UCSD-AML1 (cell line): Measurements from ENCODE around the gene MYH7.
"Not testable (repeated sequence)": the region's sequence is repeated elsewhere in the genome, so short reads cannot be mapped to it uniquely, and the experiment has no call there.

Source experiments
- DNase-seq: peaks from one replicate; lab custom pipeline; 2025; ENCODE audit not compliant: unreplicated experiment; lab: John Stamatoyannopoulos, UW

Gene MYH7

DNA sequence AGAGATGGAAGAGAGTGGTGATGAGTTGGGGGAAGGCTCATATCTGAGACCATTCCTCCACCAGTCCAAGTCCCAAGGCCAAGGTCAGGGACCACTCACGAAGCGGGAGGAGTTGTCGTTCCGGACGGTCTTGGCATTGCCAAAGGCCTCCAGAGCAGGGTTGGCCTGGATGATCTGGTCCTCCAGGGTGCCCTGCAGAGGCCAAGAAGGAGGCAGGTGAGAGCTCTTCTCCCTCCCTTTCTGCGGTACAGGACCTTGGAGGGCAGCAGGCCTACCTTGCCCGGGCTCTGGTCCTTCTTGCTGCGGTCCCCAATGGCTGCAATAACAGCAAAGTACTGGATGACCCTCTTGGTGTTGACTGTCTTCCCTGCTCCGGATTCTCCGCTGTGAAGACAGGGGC is 4.0 kb downstream of the MYH7 start:
- no peak for DNase-seq

DNA sequence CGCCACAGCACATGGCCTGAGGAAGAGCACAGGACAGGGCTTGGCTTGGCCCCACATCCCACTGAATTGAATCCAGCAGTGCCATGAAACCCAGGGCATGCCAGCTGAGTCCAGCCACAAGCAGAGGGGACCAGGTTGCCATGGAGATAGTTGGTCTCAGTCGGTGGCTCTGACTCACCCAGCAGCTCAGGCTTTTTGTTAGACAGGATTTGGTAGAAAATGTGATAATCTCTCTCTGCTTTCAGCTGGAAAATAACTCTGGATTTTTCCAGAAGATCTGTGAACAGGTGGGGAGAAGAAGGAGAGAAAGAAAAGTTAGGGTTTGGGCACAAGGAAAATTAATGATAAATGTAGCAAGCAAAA is 4.8 kb downstream of the MYH7 start:
- no peak for DNase-seq

DNA sequence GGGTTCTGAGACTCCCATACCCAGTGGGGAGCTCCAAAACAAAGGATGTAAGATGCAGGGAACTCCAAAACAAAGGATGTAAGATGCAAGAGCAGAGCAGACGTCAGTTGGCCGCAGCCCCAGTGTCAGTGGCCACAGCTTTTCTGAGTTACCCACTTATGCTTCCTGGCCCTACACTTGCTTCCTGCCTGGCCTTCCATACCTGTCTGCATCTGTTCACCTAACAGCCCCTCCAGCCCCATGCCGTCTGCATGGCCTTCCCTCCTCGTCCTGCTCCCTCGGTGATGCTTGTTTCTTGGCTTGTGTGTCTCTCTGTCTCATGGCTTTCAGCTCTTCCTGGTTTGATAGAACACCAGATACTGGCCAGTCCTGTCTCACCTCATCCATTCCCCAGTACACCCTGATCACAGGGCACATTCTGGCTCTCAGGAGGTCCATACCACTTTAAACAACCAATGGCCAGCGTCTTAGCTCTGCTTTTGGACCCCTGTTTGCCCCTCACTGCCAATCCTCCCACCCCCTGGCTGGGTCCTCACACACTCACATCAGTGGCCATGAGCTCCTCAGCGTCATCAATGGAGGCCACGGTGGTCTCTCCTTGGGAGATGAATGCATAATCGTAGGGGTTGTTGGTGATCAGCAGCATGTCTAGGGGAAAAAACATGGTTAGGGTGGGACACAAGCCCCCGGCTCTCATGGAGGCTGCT is 5.3 kb downstream of the MYH7 start:
- no peak for DNase-seq

DNA sequence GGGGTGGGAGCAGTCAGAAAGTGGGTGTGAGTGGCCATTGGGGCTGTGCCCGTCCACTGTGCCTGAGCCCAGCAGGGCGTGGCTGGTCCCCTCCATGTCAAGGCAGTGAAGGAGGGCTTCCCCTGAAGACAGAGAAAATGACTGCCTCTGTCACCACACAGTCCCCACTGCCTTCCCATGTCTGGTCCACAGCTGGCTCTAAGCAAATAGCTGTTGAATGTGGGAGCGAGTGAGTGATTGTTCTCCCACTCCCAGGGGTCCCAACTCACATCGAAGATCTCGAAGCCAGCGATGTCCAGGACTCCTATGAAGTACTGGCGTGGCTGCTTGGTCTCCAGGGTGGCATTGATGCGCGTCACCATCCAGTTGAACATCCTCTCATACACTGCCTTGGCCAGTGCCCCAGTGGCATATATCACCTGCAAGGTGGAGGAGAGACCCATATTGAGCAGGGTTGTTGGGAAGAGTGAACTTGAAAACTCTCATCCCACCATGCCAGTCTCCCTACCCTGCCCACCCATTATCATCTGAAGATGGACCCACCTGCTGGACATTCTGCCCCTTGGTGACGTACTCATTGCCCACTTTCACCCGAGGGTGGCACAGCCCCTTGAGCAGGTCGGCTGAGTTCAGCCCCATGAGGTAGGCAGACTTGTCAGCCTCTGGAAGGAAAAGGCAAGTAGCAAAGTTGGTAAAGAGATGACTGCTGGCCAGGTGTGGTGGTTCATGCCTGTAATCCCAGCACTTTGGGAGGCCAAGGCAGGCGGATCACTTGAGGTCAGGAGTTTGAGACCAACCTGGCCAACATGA is 6.6 kb downstream of the MYH7 start:
- DNase-seq = no peak

DNA sequence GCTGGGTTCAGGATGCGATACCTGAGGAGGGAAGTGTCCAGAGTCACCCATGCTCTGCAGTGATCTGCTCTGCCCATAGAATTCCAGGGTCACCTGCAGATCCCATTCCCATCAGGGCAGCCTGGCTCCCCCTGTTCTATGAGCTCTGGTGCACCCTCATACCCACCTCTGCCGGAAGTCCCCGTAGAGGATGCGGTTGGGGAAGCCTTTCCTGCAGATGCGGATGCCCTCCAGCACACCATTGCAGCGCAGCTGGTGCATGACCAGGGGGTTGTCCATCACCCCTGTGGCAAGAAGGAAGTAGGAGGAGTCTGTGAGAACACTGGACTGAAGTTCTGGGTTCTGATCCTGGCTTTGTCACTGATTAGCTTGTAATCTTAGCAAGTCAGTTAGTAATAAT is 9.7 kb downstream of the MYH7 start:
- peak; percentile 59 for DNase-seq

DNA sequence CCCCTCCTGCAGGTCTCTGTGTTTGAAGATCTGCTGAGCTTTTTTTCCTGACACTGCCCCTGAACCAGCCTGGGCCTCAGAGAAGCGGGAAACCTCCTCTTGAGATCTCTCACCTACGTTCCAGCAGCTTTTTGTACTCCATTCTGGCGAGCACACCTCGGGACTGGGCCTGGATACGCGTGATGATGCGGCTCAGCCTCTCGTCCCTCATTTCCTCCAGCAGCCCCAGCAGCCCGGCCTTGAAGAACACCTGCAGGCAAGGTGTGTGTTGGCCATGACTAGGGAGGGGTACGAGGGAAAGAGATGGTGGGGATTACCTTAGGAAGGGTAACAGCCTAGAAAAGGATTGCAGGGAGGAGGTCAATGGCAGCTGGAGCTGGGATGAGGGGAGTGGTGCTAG is 10.3 kb downstream of the MYH7 start:
- no peak for DNase-seq

DNA sequence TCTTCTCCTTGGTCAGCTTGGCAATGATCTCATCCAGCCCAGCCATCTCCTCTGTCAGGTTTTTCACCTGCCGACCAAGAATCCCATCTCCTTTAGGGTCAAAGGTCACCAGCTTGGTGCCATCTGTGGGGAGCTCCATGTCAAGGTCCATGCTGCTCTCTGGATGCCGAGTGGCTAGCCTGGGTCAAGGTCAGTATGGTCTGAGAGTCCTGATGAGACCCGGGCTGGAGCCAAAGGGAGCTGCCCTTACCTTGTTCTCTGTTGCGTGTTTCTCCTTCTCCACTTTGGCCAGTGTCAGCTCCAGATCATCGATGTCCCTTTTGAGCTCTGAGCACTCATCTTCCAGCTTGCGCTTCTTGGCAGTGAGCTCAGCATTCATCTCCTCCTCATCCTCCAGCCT is 11.8 kb downstream of the MYH7 start:
- DNase-seq = no peak

DNA sequence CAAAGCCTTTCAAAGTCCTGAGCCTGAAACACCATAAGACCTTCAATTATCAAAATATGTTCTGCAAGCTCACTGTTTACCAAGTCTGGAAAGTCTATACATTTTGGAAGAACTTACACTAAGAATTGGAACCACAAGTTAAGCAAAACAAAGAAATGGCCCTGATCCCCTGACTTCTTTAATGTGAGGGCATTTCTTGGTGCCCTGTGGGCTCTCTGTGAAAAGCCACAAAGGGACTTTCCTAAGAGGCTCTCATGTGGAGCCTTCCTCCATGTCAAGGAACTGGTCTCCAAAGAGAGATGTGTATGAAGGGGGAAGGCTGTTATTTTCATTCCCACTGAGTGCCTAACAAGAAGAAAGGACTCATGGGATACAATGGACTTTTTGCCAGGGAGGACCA is 13.9 kb downstream of the MYH7 start:
- DNase-seq = no peak

DNA sequence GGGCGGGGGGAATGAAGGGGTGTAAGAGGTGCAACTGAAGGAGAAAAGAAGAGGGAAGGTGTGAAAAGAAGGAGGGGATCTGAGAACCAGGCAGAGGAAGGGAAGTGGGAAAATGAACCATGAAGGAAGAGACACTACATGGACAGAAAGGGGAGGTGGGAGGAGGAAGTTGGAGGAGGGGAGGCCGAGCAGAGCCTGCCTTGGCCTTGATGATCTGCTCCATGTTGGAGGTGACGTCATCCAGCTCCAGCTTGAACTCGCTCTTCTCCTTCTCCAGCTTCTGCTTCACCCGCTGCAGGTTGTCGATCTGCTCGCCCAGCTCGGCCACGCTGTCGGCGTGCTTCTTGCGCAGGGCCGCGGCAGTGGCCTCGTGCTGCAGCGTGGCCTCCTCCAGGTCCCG is 15.8 kb downstream of the MYH7 start:
- not testable (repeated sequence) for DNase-seq

DNA sequence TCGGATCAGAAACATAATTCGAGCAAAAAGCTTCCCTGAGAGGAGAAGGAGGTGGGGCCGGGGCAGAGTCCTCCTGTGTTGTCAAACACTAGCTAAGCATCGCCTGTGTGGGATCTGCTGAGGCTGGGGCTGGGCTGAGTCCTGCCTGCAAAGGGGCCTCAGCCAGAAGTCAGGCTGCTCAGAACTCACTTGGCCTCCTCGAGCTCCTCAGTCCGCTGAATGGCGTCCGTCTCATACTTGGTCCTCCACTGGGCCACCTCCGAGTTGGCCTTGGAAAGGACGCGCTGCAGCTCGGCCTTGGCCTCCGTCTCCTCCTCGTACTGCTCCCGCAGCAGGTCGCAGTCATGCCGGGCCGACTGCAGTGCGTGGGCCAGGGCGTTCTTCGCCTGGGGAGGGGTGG is 17.4 kb downstream of the MYH7 start:
- DNase-seq = no peak

DNA sequence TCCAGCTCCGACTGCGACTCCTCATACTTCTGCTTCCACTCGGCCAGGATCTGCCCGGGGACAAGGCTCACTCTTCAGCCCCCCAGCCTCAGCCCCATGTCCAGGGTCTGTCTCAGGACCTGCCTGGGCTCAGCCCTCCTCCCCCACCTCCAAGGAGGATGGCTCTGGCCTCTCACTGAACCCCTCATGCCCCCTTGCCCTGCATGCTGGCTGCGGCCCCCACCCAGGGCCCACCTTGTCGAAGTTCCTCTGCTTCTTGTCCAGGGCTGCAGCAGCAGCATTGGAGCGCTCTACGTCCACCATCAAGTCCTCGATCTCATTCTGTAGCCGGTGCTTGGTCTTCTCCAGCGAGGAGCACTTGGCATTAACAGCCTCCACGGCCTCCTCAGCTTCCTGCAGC is 18.2 kb downstream of the MYH7 start:
- DNase-seq = not testable (repeated sequence)

DNA sequence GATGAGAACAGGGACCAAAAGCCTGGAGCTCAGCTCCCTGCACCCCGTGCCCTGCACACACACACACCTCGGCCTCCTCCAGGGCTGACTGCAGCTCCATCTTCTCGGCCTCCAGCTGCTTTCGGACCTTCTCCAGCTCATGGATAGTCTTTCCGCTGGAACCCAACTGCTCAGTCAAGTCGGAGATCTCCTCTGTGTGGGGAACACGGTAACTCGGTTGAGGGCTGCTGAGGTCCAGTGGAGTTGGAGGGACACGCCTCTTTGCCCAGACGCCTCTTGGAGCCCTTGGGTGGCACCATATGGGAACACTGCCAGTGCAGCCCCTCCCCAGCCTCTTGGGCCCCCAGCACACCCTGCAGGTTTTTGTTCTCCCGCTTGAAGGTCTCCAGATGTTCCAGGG is 18.7 kb downstream of the MYH7 start:
- no peak for DNase-seq

DNA sequence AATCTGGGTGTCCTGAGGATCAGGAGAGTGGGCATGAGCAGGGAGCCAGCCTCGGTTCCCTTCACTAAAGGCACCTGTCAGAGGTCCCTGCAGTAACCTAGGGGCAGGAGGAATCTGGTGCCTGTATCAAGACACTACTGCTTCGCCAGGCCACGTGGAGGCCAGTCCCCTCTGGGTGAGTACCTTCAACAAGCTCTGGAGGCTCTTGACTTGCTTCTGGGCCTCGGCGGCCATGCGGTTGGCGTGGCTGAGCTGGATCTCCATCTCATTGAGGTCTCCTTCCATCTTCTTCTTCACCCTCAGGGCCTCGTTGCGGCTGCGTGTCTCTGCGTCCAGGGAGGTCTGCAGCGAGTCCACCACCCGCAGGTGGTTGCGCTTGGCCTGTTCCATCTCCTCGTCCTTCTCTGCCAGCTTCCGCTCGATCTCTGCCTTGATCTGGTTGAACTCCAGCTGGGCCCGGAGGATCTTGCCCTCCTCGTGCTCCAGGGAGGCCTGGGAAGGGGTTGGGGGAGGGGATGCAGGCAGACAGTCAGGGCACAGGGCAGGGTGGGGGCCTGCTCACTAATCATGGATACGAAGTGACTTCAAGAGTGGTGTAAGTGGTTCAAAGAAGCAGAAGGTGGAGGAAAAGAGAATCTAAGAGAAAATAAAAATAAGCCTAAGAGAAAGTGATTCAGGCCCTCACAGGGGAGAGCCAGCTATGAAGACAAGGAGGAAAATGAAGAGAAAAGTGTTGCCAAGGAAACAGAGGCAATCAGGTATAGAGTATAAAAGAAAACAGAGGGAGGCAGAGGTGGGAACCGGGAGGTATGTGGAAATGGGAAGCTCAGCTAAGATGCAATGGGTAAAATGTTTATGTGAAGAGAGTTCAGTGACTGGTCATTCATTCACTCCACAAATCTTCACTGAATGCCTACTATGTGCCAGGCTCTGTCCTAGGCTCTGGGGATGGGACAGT is 19.4 kb downstream of the MYH7 start:
- no peak for DNase-seq

DNA sequence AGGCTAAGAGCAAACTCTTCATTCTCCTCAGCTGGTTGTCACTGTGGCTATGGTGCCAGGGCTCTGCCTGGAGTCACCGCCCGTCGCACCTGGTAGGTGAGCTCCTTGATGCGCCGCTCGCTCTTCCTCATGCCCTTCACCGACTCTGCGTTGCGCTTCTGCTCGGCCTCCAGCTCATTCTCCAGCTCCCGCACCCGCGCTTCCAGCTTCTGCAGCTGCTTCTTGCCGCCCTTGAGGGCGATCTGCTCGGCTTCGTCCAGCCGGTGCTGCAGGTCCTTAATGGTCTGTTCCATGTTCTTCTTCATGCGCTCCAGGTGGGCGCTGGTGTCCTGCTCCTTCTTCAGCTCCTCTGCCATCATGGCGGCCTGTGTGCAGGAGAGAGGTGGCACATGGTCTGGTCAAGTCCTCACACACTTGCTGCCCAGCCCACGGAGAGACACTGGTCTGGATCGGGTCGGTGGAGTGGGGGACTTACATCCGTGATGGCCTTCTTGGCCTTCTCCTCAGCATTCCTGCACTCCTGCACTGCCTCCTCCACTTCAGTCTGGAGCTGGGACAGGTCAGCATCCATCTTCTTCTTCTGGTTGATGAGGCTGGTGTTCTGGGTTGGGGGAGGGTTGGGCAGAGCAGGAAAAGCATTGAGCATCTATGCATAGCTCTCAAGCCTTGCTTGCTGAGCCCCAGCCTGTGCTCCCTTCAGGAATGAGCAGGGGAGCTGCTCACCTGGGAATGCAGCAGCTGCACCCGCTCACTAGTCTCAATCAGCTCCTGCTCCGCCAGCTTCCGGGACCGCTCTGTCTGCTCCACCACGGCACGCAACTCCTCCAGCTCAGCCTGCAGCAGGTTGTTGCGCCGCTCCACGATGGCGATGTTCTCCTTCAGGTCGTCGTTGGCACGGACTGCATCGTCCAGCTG is 20.3 kb downstream of the MYH7 start:
- DNase-seq = no peak

DNA sequence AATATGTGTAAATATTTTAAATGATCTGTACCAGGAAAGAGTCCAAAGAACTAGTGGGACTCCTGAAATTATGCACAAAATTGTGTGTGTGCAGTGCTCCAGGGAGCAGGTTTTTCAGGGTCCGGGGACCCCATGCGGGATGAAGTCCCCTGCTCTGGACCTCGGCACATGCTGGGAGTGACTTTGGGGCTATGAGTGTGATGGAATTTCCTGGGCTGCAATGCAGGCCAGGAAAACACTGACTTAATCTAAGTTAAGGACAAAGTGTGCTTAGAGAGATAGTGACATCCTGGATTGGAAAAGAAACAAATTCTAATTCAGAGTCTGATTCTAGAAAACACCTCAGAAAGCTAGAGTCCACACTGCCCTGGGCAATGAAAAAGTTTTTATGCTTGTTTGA is 21.2 kb downstream of the MYH7 start:
- DNase-seq = no peak

DNA sequence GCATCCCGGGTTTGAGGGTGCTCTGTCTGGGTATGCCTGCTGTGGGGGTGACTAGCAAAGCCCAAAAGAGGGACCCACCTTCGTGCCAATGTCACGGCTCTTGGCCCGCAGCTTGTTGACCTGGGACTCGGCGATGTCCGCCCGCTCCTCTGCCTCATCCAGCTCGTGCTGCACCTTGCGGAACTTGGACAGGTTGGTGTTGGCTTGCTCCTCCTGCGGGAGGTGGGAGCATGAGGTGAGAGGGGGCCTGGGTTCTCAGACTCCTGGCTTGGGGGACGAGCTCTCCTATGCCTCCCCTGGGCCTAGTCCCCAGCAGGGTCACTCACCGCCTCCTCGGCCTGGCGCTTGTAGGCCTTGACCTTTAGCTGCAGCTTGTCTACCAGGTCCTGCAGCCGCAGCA is 21.8 kb downstream of the MYH7 start:
- DNase-seq = no peak

DNA sequence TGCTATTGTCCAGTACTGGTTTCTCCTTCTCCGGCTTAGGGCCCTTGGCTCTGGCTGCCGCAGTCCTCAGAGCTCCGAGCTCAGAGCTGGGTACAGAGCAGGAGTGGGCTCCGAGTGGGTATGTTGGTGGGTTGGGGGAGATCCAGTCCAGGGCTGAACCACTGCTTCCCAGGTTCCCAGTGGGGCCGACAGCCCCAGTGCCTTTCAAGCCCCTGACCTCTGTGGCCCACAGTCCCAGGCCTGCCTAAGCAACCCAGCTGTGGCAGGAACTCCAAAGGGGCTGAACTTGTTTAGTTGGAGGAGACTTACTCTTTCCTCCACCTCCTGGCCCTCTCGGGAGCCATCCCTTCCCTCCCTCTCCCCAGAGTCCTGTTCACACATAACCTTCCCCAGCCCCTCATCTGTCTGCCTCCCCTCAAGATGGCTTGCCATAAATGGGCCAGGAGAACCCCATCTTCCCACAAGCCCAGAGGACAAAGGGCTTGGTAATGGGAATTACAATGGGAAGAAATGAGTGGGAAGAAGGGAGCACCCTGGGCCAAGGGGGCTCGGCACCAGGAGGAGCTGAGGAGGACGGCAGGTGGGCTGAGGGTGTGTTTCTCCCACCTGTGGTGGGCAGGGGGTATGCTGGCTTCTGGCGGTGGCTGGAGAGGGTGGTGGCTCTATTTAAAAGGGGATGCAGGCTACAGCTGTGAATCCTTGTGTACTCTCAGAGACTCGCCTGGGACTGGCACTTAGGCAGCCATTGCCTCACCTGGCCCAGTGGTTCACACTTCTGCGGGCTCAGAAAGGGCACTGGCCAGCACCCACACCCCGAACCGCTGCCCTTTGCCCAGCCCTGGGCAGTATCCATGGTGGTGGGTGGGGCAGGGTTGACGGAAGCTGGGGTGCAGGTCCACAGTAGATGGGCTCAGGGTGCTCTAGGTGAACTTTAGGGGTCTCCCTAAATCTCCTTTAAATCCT is 23.6 kb downstream of the MYH7 start:
- DNase-seq = no peak

DNA sequence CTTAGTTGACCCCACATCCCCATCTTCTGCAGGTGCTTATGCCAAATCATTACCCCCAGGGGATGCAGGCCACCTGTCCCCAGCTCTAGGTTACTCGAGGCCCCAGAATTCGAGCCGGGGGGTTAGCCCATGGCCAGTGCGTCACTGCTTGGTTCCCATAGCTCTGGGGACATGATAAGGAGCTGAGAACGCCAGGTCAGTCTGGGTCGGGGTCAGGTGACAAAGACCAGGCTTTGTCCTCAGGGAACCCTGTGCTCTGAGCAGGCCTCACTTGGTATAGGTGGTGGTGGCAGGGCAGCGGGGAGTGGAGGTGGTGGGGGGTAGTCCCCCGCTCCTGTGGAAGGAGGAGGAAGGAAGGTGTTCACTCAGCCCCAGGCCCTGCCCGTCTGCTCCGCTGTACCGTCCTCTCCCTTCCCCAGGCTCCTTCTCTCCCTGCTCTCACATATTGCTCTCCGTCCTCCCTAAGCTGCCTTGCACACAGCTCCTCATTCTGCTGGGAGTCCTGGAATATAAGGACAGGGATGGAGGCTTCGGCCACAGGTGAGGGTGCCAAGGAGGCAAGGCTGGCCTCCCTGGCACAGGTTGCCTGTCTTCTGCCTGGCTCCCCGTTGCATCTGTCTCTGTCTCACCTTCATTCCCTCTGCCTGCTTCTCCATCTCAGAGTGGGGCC is 25.4 kb downstream of the MYH7 start:
- DNase-seq = no peak

DNA sequence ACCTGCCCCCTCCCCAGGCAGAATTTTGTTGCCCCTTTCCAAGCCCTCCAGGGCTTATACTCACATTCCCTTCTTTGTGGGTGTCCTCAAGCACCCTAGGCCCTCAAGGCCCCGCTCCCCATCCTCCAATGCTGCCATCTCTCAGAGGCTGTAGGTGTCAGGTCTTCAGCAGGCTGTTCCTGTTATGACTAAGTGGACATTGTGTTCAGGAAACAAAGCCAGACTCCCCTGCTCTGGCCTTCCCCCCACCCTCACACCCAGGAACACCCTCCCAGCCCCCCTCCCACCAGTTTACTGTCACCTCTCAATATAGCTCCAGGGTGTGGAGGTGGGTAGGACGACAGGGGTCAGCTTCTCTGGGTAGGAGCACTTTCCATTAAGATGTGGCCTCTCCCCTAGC is 26.0 kb downstream of the MYH7 start:
- no peak for DNase-seq
